Panc1 (cell line): Measurements from ENCODE around the gene SUGCT.

Experiments used
- POLR2AphosphoS5 ChIP-seq: IDR thresholded peaks from 2 replicates; pipeline ENCODE4 v1.6.1; 2012; ENCODE audit warnings: mild to moderate bottlenecking, low read depth, low read length, moderate library complexity
- SIN3A ChIP-seq: IDR thresholded peaks from 2 replicates; pipeline ENCODE4 v1.6.1; 2012; ENCODE audit warnings: low read depth, mild to moderate bottlenecking, low read length, moderate library complexity, borderline replicate concordance; ENCODE audit not compliant: insufficient read depth
- TF ChIP-seq, protein P1 (sequence below): fragments of 450-650 bp; IDR thresholded peaks from 2 replicates; pipeline ENCODE4 v1.5.1; 2017; ENCODE audit warnings: mild to moderate bottlenecking

DNA sequence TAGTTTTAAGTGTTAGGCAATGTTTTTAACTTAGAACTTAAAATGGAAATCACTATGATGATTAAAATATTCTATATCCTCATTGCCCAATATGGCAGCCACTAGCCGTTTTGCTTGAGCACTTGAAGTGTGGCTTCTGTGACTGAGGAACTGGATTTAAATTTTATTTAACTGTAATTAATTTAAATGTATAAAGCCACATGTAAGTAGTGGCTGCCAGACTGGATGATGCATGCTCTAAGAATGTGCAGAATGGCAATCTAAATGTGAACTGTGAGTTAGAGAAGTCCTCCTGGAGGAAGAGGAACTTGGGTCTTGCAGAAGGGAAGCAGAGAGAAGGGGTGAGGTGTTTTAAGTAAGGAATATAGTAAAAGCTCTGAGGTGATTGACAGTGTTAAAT, 451.4 kb downstream of the SUGCT start:
- TF ChIP-seq, protein P1, sequence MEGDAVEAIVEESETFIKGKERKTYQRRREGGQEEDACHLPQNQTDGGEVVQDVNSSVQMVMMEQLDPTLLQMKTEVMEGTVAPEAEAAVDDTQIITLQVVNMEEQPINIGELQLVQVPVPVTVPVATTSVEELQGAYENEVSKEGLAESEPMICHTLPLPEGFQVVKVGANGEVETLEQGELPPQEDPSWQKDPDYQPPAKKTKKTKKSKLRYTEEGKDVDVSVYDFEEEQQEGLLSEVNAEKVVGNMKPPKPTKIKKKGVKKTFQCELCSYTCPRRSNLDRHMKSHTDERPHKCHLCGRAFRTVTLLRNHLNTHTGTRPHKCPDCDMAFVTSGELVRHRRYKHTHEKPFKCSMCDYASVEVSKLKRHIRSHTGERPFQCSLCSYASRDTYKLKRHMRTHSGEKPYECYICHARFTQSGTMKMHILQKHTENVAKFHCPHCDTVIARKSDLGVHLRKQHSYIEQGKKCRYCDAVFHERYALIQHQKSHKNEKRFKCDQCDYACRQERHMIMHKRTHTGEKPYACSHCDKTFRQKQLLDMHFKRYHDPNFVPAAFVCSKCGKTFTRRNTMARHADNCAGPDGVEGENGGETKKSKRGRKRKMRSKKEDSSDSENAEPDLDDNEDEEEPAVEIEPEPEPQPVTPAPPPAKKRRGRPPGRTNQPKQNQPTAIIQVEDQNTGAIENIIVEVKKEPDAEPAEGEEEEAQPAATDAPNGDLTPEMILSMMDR = no peak
- TF ChIP-seq SIN3A = no peak
- TF ChIP-seq POLR2AphosphoS5 = no peak
